HepG2 (cell line): ENCODE measurements around the gene SBNO1. TPM values are rescaled to one million over a fixed set of nuclear protein-coding genes. Genes with fewer than 3 reads are reported as not detected.

Experiments used
- ATAC-seq: fragments of 200-7000 bp; cut with Tn5 transposase; 3 replicates; pipeline ENCODE4 v1.9.1; 2020; ENCODE audit warnings: mild to moderate bottlenecking, moderate library complexity
- BruUV-seq: library from RNA; stranded (reverse); fragments of 400-500 nt; replicated peaks from 2 replicates; lab custom pipeline; 2021; lab: Mats Ljungman, UMichigan
- CTCF ChIA-PET: fragments of 300-600 bp; formaldehyde crosslinking; extraction: SDS; loops from one replicate; lab custom pipeline; 2021; ENCODE audit warnings: low total read pairs, inconsistent platforms, low intra/inter-chr PET ratio; lab: Yijun Ruan, JAX
- POLR2A ChIA-PET: fragments of 350-600 bp; sonication (Branson Sonifier 250); formaldehyde crosslinking; loops from one replicate; lab custom pipeline; 2020; ENCODE audit warnings: antibody characterized with exemption, inconsistent platforms; lab: Yijun Ruan, JAX
- DNase-seq: peaks from one replicate; pipeline ENCODE4 v3.0.0-alpha.2; 2015; ENCODE audit warnings: low spot score
- FAIRE-seq: peaks from 3 replicates; lab custom pipeline; 2011; peaks lifted over from hg19 to GRCh38; lab: Jason Lieb, UNC
- H2AFZ ChIP-seq: one replicate; pipeline ENCODE4 v1.6.1; 2011; ENCODE audit warnings: low read length, inconsistent platforms
- H3K27ac ChIP-seq: fragments of 300-600 bp; 3 replicates; pipeline ENCODE4 v1.8.0; 2011; ENCODE audit warnings: mixed run types, mild to moderate bottlenecking, mixed read lengths, low read length, inconsistent platforms; ENCODE audit not compliant: insufficient read depth; ENCODE audit errors: extremely low read length
- H3K27me3 ChIP-seq, 2 experiments: fragments of 200-600 bp in 1 of 2; 2 replicates in 1 of 2; 3 replicates in 1 of 2; pipeline versions ENCODE4 v1.6.0 to v1.8.0; 2011; ENCODE audit warnings: low read length in 2 of 2, mild to moderate bottlenecking in 2 of 2, moderate library complexity in 2 of 2, inconsistent platforms in 1 of 2; ENCODE audit not compliant: insufficient read depth in 2 of 2, control insufficient read depth in 1 of 2
- H3K36me3 ChIP-seq, 2 experiments: fragments of 200-600 bp in 1 of 2; replicated peaks in 1 of 2; 2 replicates in 1 of 2; 3 replicates in 1 of 2; pipeline versions ENCODE4 v1.5.1 to v1.8.0; 2011; ENCODE audit warnings: low read length in 2 of 2, inconsistent platforms in 1 of 2; ENCODE audit not compliant: insufficient read depth in 2 of 2, control insufficient read depth in 1 of 2
- H3K4me1 ChIP-seq: 2 replicates; pipeline ENCODE4 v1.5.1; 2012; ENCODE audit warnings: low read length, inconsistent platforms; ENCODE audit not compliant: insufficient read depth
- H3K4me2 ChIP-seq: 2 replicates; pipeline ENCODE4 v1.6.0; 2011; ENCODE audit warnings: low read depth, low read length, inconsistent platforms
- H3K4me3 ChIP-seq, 3 experiments: fragments of 200-600 bp in 1 of 3; sonication (generic), shearing (Covaris generic) in 1 of 3; replicated peaks in 1 of 3; 2 replicates each; pipeline ENCODE4 v1.5.1; 2011 to 2016; ENCODE audit warnings: low read length in 3 of 3, inconsistent platforms in 2 of 3, low read depth in 2 of 3, mild to moderate bottlenecking in 2 of 3, control low read depth in 1 of 3, mixed read lengths in 1 of 3; ENCODE audit not compliant: insufficient read depth in 1 of 3
- H3K79me2 ChIP-seq: one replicate; pipeline ENCODE4 v1.6.1; 2011; ENCODE audit warnings: low read length, inconsistent platforms; ENCODE audit not compliant: insufficient read depth
- H3K9ac ChIP-seq: 2 replicates; pipeline ENCODE4 v1.6.0; 2011; ENCODE audit warnings: mild to moderate bottlenecking, low read depth, low read length, inconsistent platforms; ENCODE audit not compliant: insufficient read depth
- H3K9me3 ChIP-seq: 2 replicates; pipeline ENCODE4 v1.5.1; 2012; ENCODE audit warnings: mild to moderate bottlenecking, low read length
- H4K20me1 ChIP-seq: 2 replicates; pipeline ENCODE4 v1.6.0; 2011; ENCODE audit warnings: inconsistent platforms, mild to moderate bottlenecking, low read length, moderate library complexity; ENCODE audit not compliant: insufficient read depth
- HNF4A ChIP-seq: sonication (generic); formaldehyde crosslinking; IDR thresholded peaks from 2 replicates; pipeline ENCODE4 v1.4.0; 2020; ENCODE audit warnings: missing genetic modification reagents
- XBP1 ChIP-seq: sonication (generic); formaldehyde crosslinking; IDR thresholded peaks from 2 replicates; pipeline ENCODE4 v1.5.0; 2020; ENCODE audit warnings: missing genetic modification reagents
- WGBS: methylation state at CpG from one replicate; pipeline ENCODE4 v1.1.6; 2017; ENCODE audit warnings: low lambda C conversion rate; 5-methylcytosine and 5-hydroxymethylcytosine counted together
- in situ Hi-C: cut with HindIII; loops from 2 replicates; pipeline ENCODE4 v1.10.0; 2017; ENCODE audit warnings: low pct_unique_long_range_greater_than_20kb; ENCODE audit not compliant: extremely low pct_ligation_motif_present
- intact Hi-C: fragments of 100-400 bp; cut with micrococcal nuclease; formaldehyde crosslinking; loops from one replicate; pipeline ENCODE4 v1.10.0; 2022; ENCODE audit not compliant: unreplicated experiment
- polyA plus RNA-seq, 8 experiments: library from polyadenylated mRNA; depleted of rRNA in 3 of 8; stranded (reverse) in 7 of 8; unstranded in 1 of 8; fragments of >200 nt; fragmentation: Illumina TruSeq in 4 of 8; extraction: Trizol in 4 of 8; gene quantifications; 2 replicates each; pipeline versions ENCODE4 v1.2.1 to v1.2.3, GENCODE V29; 2011 to 2016; ENCODE audit warnings: low read depth in 4 of 8, missing spikeins in 1 of 8, mixed read lengths in 1 of 8; ENCODE audit not compliant: insufficient read depth in 1 of 8
- total RNA-seq, 5 experiments: library from RNA; depleted of rRNA; stranded (reverse); fragments of >200 nt; fragmentation: Illumina TruSeq; extraction: Trizol; gene quantifications; 2 replicates each; pipeline ENCODE4 v1.2.3, GENCODE V29; 2016; ENCODE audit warnings: low read depth in 1 of 5
- TF ChIP-seq, protein P1 (sequence below), 2 experiments: fragments of 450-650 bp in 1 of 2; sonication (generic) in 1 of 2; formaldehyde crosslinking in 1 of 2; IDR thresholded peaks; 2 replicates each; pipeline versions ENCODE4 v1.6.1 to v1.8.0; 2016 to 2022; ENCODE audit warnings: antibody characterized with exemption in 1 of 2, mild to moderate bottlenecking in 1 of 2, missing genetic modification reagents in 1 of 2

The SBNO1 gene
- total and polyA plus RNA-seq, 2 of the 13 experiments (the other 11 are each of a cell fraction or from before 2014, with no cell fraction given), result 10.9 to 40.2 TPM

- no peak for TF ChIP-seq XBP1 (CRISPR knock-in tag)
- TF ChIP-seq, protein P1, sequence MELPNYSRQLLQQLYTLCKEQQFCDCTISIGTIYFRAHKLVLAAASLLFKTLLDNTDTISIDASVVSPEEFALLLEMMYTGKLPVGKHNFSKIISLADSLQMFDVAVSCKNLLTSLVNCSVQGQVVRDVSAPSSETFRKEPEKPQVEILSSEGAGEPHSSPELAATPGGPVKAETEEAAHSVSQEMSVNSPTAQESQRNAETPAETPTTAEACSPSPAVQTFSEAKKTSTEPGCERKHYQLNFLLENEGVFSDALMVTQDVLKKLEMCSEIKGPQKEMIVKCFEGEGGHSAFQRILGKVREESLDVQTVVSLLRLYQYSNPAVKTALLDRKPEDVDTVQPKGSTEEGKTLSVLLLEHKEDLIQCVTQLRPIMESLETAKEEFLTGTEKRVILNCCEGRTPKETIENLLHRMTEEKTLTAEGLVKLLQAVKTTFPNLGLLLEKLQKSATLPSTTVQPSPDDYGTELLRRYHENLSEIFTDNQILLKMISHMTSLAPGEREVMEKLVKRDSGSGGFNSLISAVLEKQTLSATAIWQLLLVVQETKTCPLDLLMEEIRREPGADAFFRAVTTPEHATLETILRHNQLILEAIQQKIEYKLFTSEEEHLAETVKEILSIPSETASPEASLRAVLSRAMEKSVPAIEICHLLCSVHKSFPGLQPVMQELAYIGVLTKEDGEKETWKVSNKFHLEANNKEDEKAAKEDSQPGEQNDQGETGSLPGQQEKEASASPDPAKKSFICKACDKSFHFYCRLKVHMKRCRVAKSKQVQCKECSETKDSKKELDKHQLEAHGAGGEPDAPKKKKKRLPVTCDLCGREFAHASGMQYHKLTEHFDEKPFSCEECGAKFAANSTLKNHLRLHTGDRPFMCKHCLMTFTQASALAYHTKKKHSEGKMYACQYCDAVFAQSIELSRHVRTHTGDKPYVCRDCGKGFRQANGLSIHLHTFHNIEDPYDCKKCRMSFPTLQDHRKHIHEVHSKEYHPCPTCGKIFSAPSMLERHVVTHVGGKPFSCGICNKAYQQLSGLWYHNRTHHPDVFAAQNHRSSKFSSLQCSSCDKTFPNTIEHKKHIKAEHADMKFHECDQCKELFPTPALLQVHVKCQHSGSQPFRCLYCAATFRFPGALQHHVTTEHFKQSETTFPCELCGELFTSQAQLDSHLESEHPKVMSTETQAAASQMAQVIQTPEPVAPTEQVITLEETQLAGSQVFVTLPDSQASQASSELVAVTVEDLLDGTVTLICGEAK (IDR thresholded peaks at IDR 0.05), result no peak; the same call in 1 of the 2 replicates
- TF ChIP-seq, protein P1 (CRISPR knock-in tag; IDR thresholded peaks at IDR 0.05), result peak; percentile 88
- 0 out of 2 replicates have a peak, but pooled peaks have one; percentile 6 for TF ChIP-seq HNF4A
- H3K9me3 ChIP-seq, result no peaks in the 10 kb centered on the region
- no peak for DNase-seq
- no peaks in the 10 kb centered on the region for H4K20me1 ChIP-seq
- no peak for ATAC-seq
- H3K4me2 ChIP-seq, result no peak overlapping the region; the same call in 1 of the 2 replicates
- H3K79me2 ChIP-seq, result no peaks in the 10 kb centered on the region
- FAIRE-seq, result no peak
- CTCF ChIA-PET, result no interaction called here
- no peaks in the 10 kb centered on the region for H3K27me3 ChIP-seq
- H2AFZ ChIP-seq, result no peak overlapping the region
- intact Hi-C loops (no loop called here), in situ Hi-C loops (no loop called here)
- no peak overlapping the region for H3K4me3 ChIP-seq
- 93% methylated on average over 4 of the region's 4 CpGs for WGBS
- H3K9ac ChIP-seq, result no peak overlapping the region
- POLR2A ChIA-PET, result no interaction called here
- H3K36me3 ChIP-seq, result peaks cover 1 to 6% of the 10 kb centered on the region in 2 experiments; a peak in 2 of 5 replicates
- H3K27ac ChIP-seq, result no peak overlapping the region
- H3K4me1 ChIP-seq, result peaks cover 18% of the 10 kb centered on the region
- BruUV-seq, result no TSS peak
Observed at GRCh38 chr12:123284669-123285068, 80.0 kb downstream of the SBNO1 start.
